SK-N-SH (cell line): ENCODE results near the gene PRKAR1A. TPM values are rescaled to one million over a fixed set of nuclear protein-coding genes. Genes with fewer than 3 reads are reported as not detected.

ENCODE experiments used
- CTCF ChIA-PET: fragments of 300-600, 350-600 bp; formaldehyde crosslinking; extraction: SDS; loops from one replicate; lab custom pipeline; 2021; lab: Yijun Ruan, JAX
- POLR2A ChIA-PET: fragments of 350-600 bp; sonication (Branson Sonifier 250); formaldehyde crosslinking; extraction: SDS; loops from one replicate; lab custom pipeline; 2020; ENCODE audit warnings: antibody characterized with exemption, inconsistent platforms; lab: Yijun Ruan, JAX
- DNase-seq: peaks from one replicate; pipeline ENCODE4 v3.0.0; 2012
- H2AFZ ChIP-seq: fragments of 200-600 bp; sonication (generic); 2 replicates; pipeline ENCODE4 v1.8.1; 2016; ENCODE audit warnings: antibody characterized with exemption, mild to moderate bottlenecking, low read depth
- H3F3A ChIP-seq: fragments of 200-600 bp; sonication (generic); replicated peaks from 2 replicates; pipeline ENCODE3; 2016; ENCODE audit warnings: antibody characterized with exemption, mild to moderate bottlenecking; ENCODE audit not compliant: insufficient read depth
- H3K27ac ChIP-seq, 2 experiments: fragments of 200-500 bp in 1 of 2; fragments of 200-600 bp in 1 of 2; sonication (Bioruptor generic) in 1 of 2; sonication (generic), shearing (Covaris generic) in 1 of 2; 2 replicates each; pipeline versions ENCODE4 v1.5.1 to v1.6.1; 2014 to 2016; ENCODE audit warnings: low read depth in 2 of 2, inconsistent platforms in 1 of 2, low read length in 1 of 2, mild to moderate bottlenecking in 1 of 2, mixed read lengths in 1 of 2
- H3K27me3 ChIP-seq: fragments of 200-600 bp; sonication (generic), shearing (Covaris generic); 2 replicates; pipeline ENCODE4 v1.6.1; 2016; ENCODE audit warnings: mixed run types; ENCODE audit not compliant: insufficient read depth
- H3K36me3 ChIP-seq, 2 experiments: fragments of 200-500 bp in 1 of 2; fragments of 200-600 bp in 1 of 2; sonication (Bioruptor generic) in 1 of 2; sonication (generic) in 1 of 2; replicated peaks in 1 of 2; 2 replicates each; pipeline versions ENCODE3 to v1.5.1; 2014 to 2016; ENCODE audit warnings: low read length in 1 of 2, mild to moderate bottlenecking in 1 of 2; ENCODE audit not compliant: insufficient read depth in 2 of 2, control insufficient read depth in 1 of 2
- H3K4me1 ChIP-seq, 2 experiments: fragments of 200-500 bp in 1 of 2; fragments of 200-600 bp in 1 of 2; sonication (Bioruptor generic) in 1 of 2; sonication (generic), shearing (Covaris generic) in 1 of 2; 2 replicates each; pipeline versions ENCODE4 v1.5.1 to v1.6.1; 2014 to 2016; ENCODE audit warnings: low read depth in 1 of 2, low read length in 1 of 2, mixed run types in 1 of 2; ENCODE audit not compliant: insufficient read depth in 2 of 2, control insufficient read depth in 1 of 2
- H3K4me2 ChIP-seq: fragments of 200-600 bp; sonication (generic), shearing (Covaris generic); 2 replicates; pipeline ENCODE4 v1.6.1; 2017; ENCODE audit warnings: mixed run types
- H3K4me3 ChIP-seq, 2 experiments: fragments of 200-500 bp in 1 of 2; fragments of 200-600 bp in 1 of 2; sonication (Bioruptor generic) in 1 of 2; sonication (generic), shearing (Covaris generic) in 1 of 2; 2 replicates each; pipeline versions ENCODE4 v1.5.1 to v1.8.1; 2014 to 2016; ENCODE audit warnings: low read depth in 2 of 2, inconsistent platforms in 1 of 2, low read length in 1 of 2, mild to moderate bottlenecking in 1 of 2, mixed read lengths in 1 of 2, moderate library complexity in 1 of 2
- H3K79me2 ChIP-seq: fragments of 200-600 bp; sonication (generic); 2 replicates; pipeline ENCODE4 v1.8.1; 2017; ENCODE audit warnings: mild to moderate bottlenecking; ENCODE audit not compliant: insufficient read depth
- H3K9ac ChIP-seq: fragments of 200-600 bp; sonication (generic); 2 replicates; pipeline ENCODE4 v1.6.1; 2017; ENCODE audit warnings: mixed run types
- H3K9me2 ChIP-seq: fragments of 200-600 bp; sonication (generic); 2 replicates; pipeline ENCODE4 v1.6.1; 2017; ENCODE audit warnings: mixed run types
- H3K9me3 ChIP-seq: fragments of 200-600 bp; sonication (generic); 2 replicates; pipeline ENCODE4 v1.6.1; 2017; ENCODE audit warnings: mixed run types, mild to moderate bottlenecking, moderate library complexity
- H4K20me1 ChIP-seq: fragments of 200-600 bp; sonication (generic); 2 replicates; pipeline ENCODE4 v1.6.1; 2017; ENCODE audit warnings: mild to moderate bottlenecking, mixed run types; ENCODE audit not compliant: insufficient read depth
- CTCF ChIP-seq: fragments of 200-600 bp; sonication (generic); IDR thresholded peaks from 2 replicates; pipeline ENCODE4 v1.6.1; 2017; ENCODE audit warnings: antibody characterized with exemption, mild to moderate bottlenecking, moderate library complexity
- ELF1 ChIP-seq: IDR thresholded peaks from 2 replicates; pipeline ENCODE4 v1.4.0; 2012
- EZH2phosphoT487 ChIP-seq: fragments of 200-600 bp; sonication (generic); IDR thresholded peaks from 2 replicates; pipeline ENCODE4 v1.6.1; 2017; ENCODE audit warnings: low read depth, mixed run types, mild to moderate bottlenecking, antibody characterized with exemption, moderate library complexity, borderline replicate concordance
- FOSL2 ChIP-seq: IDR thresholded peaks from 2 replicates; pipeline ENCODE4 v1.4.0; 2012; ENCODE audit warnings: low read depth, mild to moderate bottlenecking, moderate library complexity, borderline replicate concordance
- FOXJ3 ChIP-seq: sonication (generic); formaldehyde crosslinking; IDR thresholded peaks from 2 replicates; pipeline ENCODE4 v1.5.1; 2020; ENCODE audit warnings: mild to moderate bottlenecking, missing genetic modification reagents
- FOXM1 ChIP-seq: IDR thresholded peaks from 2 replicates; pipeline ENCODE4 v1.4.0; 2012; ENCODE audit warnings: low read depth, mild to moderate bottlenecking
- GATA2 ChIP-seq: sonication (generic); formaldehyde crosslinking; IDR thresholded peaks from 2 replicates; pipeline ENCODE4 v1.5.0; 2020; ENCODE audit warnings: mild to moderate bottlenecking, missing genetic modification reagents
- JUND ChIP-seq: IDR thresholded peaks from 2 replicates; pipeline ENCODE4 v1.4.0; 2012
- MEF2A ChIP-seq: IDR thresholded peaks from 2 replicates; pipeline ENCODE4 v1.4.0; 2012; ENCODE audit warnings: low read depth, borderline replicate concordance
- NRF1 ChIP-seq: IDR thresholded peaks from 2 replicates; pipeline ENCODE4 v1.6.1; 2012; ENCODE audit warnings: low read depth, mild to moderate bottlenecking, low read length
- PBX3 ChIP-seq: IDR thresholded peaks from 2 replicates; pipeline ENCODE4; 2012
- POLR2AphosphoS5 ChIP-seq: IDR thresholded peaks from 2 replicates; pipeline ENCODE4 v1.6.1; 2012; ENCODE audit warnings: low read depth, low read length
- RAD21 ChIP-seq: IDR thresholded peaks from 2 replicates; pipeline ENCODE4 v1.6.1; 2012; ENCODE audit warnings: mild to moderate bottlenecking, low read length
- RFX5 ChIP-seq: IDR thresholded peaks from 2 replicates; pipeline ENCODE4 v1.6.1; 2012; ENCODE audit warnings: mild to moderate bottlenecking, improper control_type of control experiment, low read length
- RXRA ChIP-seq: IDR thresholded peaks from 2 replicates; pipeline ENCODE4 v1.4.0; 2012; ENCODE audit warnings: low read depth, mild to moderate bottlenecking, borderline replicate concordance
- SIN3A ChIP-seq: IDR thresholded peaks from 2 replicates; pipeline ENCODE4 v1.6.1; 2012; ENCODE audit warnings: low read depth, mild to moderate bottlenecking, low read length, moderate library complexity, borderline replicate concordance
- TAF1 ChIP-seq: IDR thresholded peaks from 2 replicates; pipeline ENCODE4 v1.6.1; 2012; ENCODE audit warnings: low read depth, mild to moderate bottlenecking, low read length, moderate library complexity, borderline replicate concordance
- TEAD4 ChIP-seq: IDR thresholded peaks from 2 replicates; pipeline ENCODE4 v1.4.0; 2012; ENCODE audit warnings: mild to moderate bottlenecking, borderline replicate concordance; ENCODE audit not compliant: insufficient read depth
- USF1 ChIP-seq: IDR thresholded peaks from 2 replicates; pipeline ENCODE4 v1.4.0; 2012; ENCODE audit warnings: low read depth, borderline replicate concordance
- USF2 ChIP-seq: fragments of 150-350 bp; IDR thresholded peaks from 2 replicates; pipeline ENCODE4 v1.6.1; 2017; ENCODE audit warnings: antibody characterized with exemption, low read length, low read depth, borderline replicate concordance
- WGBS: methylation state at CpG from one replicate; pipeline ENCODE4 v1.1.6; 2017; ENCODE audit warnings: low lambda C conversion rate; 5-methylcytosine and 5-hydroxymethylcytosine counted together
- polyA plus RNA-seq, 3 experiments: library from polyadenylated mRNA; depleted of rRNA; stranded (reverse); fragments of >200 nt; gene quantifications; 2 replicates each; pipeline ENCODE4 v1.2.3, GENCODE V29; 2012

PRKAR1A gene
- polyA plus RNA-seq, 1 of the 3 experiments (the other 2 are of a cell fraction): 195 TPM

GRCh38 chr17:68463211-68464019 is 48.8 kb upstream of the PRKAR1A start:
- Histone ChIP-seq H3K27me3 (no peaks in the 10 kb centered on the region; the same call in 1 of the 2 replicates), H3K4me2 (no peak overlapping the region), H3F3A (no peaks in the 10 kb centered on the region), H4K20me1 (no peaks in the 10 kb centered on the region), H3K9ac (no peak overlapping the region), H3K9me3 (no peaks in the 10 kb centered on the region), H3K36me3 (no peaks in the 10 kb centered on the region), H3K79me2 (no peaks in the 10 kb centered on the region), H3K4me3 (no peak overlapping the region), H3K9me2 (no peaks in the 10 kb centered on the region), H2AFZ (no peak overlapping the region), H3K27ac (no peak overlapping the region), H3K4me1 (peaks cover 0 to 12% of the 10 kb centered on the region in 2 experiments; a peak in 2 of 4 replicates)
- TF ChIP-seq FOXJ3 (CRISPR knock-in tag): no peak
- TF ChIP-seq PBX3: no peak
- TF ChIP-seq RXRA: no peak
- TF ChIP-seq FOXM1: no peak
- TF ChIP-seq TEAD4: no peak
- no peak for TF ChIP-seq JUND
- TF ChIP-seq FOSL2: no peak
- TF ChIP-seq NRF1: no peak
- no peak for TF ChIP-seq SIN3A
- DNase-seq: no peak
- POLR2A ChIA-PET: no interaction called here
- CTCF ChIA-PET: interaction anchor here (0.6 to 8.0 kb wide), 27 partner anchors 9 to 572 kb away, joined by 3 to 60 read pairs (median 4); partner anchors contain the start of genes AMZ2 and FAM20A
- WGBS: 45% methylated on average over 6 of the region's 6 CpGs

GRCh38 chr17:68468334-68468733 is 43.9 kb upstream of the PRKAR1A start:
- no peaks in the 10 kb centered on the region for H3K9me2 ChIP-seq
- no peak overlapping the region for H3K4me3 ChIP-seq
- H3K27ac ChIP-seq: no peak overlapping the region
- ChIA-PET CTCF (interaction anchor here (1.2 to 8.0 kb wide), 10 partner anchors 10 to 291 kb away, joined by 3 to 60 read pairs (median 14); partner anchors contain the start of gene AMZ2), POLR2A (no interaction called here)
- H3K9me3 ChIP-seq: no peaks in the 10 kb centered on the region; the same call in 1 of the 2 replicates
- no peaks in the 10 kb centered on the region for H4K20me1 ChIP-seq
- 39% methylated on average over 5 of the region's 5 CpGs for WGBS
- H3K27me3 ChIP-seq: no peaks in the 10 kb centered on the region; the same call in 1 of the 2 replicates
- no peaks in the 10 kb centered on the region for H3K36me3 ChIP-seq
- no peaks in the 10 kb centered on the region for H3K4me1 ChIP-seq
- no peak for DNase-seq
- H3K79me2 ChIP-seq: no peaks in the 10 kb centered on the region
- no peaks in the 10 kb centered on the region for H3F3A ChIP-seq
- no peak overlapping the region for H3K9ac ChIP-seq
- H2AFZ ChIP-seq: no peak overlapping the region; the same call in 1 of the 2 replicates
- no peak overlapping the region for H3K4me2 ChIP-seq
- TF ChIP-seq USF2 (no peak), NRF1 (no peak), JUND (no peak), POLR2AphosphoS5 (no peak), TEAD4 (no peak), PBX3 (no peak), GATA2 (CRISPR knock-in tag) (no peak), EZH2phosphoT487 (no peak), TAF1 (no peak), ELF1 (no peak), RFX5 (no peak), RXRA (no peak), CTCF (no peak), USF1 (no peak), MEF2A (no peak), RAD21 (no peak)
